ENCODE data around the gene TMEM106A. TPM values are rescaled to one million over a fixed set of nuclear protein-coding genes. Genes with fewer than 3 reads are reported as not detected.
A peak's percentile ranks its signal among the peaks of the same experiment; 100 is the strongest.
"Not testable (repeated sequence)": the region's sequence is repeated elsewhere in the genome, so short reads cannot be mapped to it uniquely, and the experiment has no call there.

The TMEM106A gene
- total RNA-seq, 1 experiment from 2014 or later: 1.7 TPM

GRCh38 chr17:43200127-43200526 lies 11.5 kb upstream of the TMEM106A start:
- Histone ChIP-seq H3K4me3 (ENCODE audit: insufficient read depth, low read depth, low read length) (no peak overlapping the region), H3K36me3 (replicated peaks; ENCODE audit: control insufficient read depth, insufficient read depth, low read length) (peaks cover 24% of the 10 kb centered on the region), H3K27me3 (ENCODE audit: control insufficient read depth, insufficient read depth, low read length) (no peaks in the 10 kb centered on the region)
- peak; percentile 44 for DNase-seq

GRCh38 chr17:43203013-43203412 lies 8.7 kb upstream of the TMEM106A start:
- H3K27me3 ChIP-seq (ENCODE audit: control insufficient read depth, insufficient read depth, low read length); H3K4me3 ChIP-seq (ENCODE audit: insufficient read depth, low read depth, low read length); DNase-seq: not testable (repeated sequence)
- peaks cover 17% of the 10 kb centered on the region for H3K36me3 ChIP-seq (replicated peaks; ENCODE audit: control insufficient read depth, insufficient read depth, low read length)

- DNase-seq: no peak
- no peak overlapping the region for H3K4me3 ChIP-seq (ENCODE audit: insufficient read depth, low read depth, low read length)
- H3K27me3 ChIP-seq (ENCODE audit: control insufficient read depth, insufficient read depth, low read length): no peaks in the 10 kb centered on the region
Observed at GRCh38 chr17:43210576-43210975, 1.1 kb upstream of the TMEM106A start.

GRCh38 chr17:43211123-43211479 lies 574 bp upstream of the TMEM106A start:
- no peaks in the 10 kb centered on the region for H3K36me3 ChIP-seq (replicated peaks; ENCODE audit: control insufficient read depth, insufficient read depth, low read length)
- H3K27me3 ChIP-seq (ENCODE audit: control insufficient read depth, insufficient read depth, low read length): no peaks in the 10 kb centered on the region
- DNase-seq: no peak
- peak overlapping the region; percentile 61 for H3K4me3 ChIP-seq (ENCODE audit: insufficient read depth, low read depth, low read length)

More at GRCh38 chr17:43210576-43210975, 1.1 kb upstream of the TMEM106A start:
- no peaks in the 10 kb centered on the region for H3K36me3 ChIP-seq (replicated peaks; ENCODE audit: control insufficient read depth, insufficient read depth, low read length)

- no peak for DNase-seq
- Histone ChIP-seq H3K4me3 (ENCODE audit: insufficient read depth, low read depth, low read length) (no peak overlapping the region; the same call in 1 of the 2 replicates), H3K36me3 (replicated peaks; ENCODE audit: control insufficient read depth, insufficient read depth, low read length) (peaks cover 1% of the 10 kb centered on the region; the same call in 1 of the 2 replicates), H3K27me3 (ENCODE audit: control insufficient read depth, insufficient read depth, low read length) (no peaks in the 10 kb centered on the region)
Observed at GRCh38 chr17:43212641-43213490, 1.2 kb downstream of the TMEM106A start.

GRCh38 chr17:43213545-43213944 lies 1.9 kb downstream of the TMEM106A start:
- DNase-seq: no peak
- Histone ChIP-seq H3K27me3 (ENCODE audit: control insufficient read depth, insufficient read depth, low read length) (no peaks in the 10 kb centered on the region), H3K4me3 (ENCODE audit: insufficient read depth, low read depth, low read length) (no peak overlapping the region), H3K36me3 (replicated peaks; ENCODE audit: control insufficient read depth, insufficient read depth, low read length) (peaks cover 1% of the 10 kb centered on the region; the same call in 1 of the 2 replicates)

- Histone ChIP-seq H3K4me3 (ENCODE audit: insufficient read depth, low read depth, low read length) (no peak overlapping the region), H3K36me3 (replicated peaks; ENCODE audit: control insufficient read depth, insufficient read depth, low read length) (peaks cover 1% of the 10 kb centered on the region; the same call in 1 of the 2 replicates), H3K27me3 (ENCODE audit: control insufficient read depth, insufficient read depth, low read length) (no peaks in the 10 kb centered on the region)
- no peak for DNase-seq
Observed at GRCh38 chr17:43215341-43215740, 3.7 kb downstream of the TMEM106A start.

- H3K27me3 ChIP-seq (ENCODE audit: control insufficient read depth, insufficient read depth, low read length): no peaks in the 10 kb centered on the region
- H3K36me3 ChIP-seq (replicated peaks; ENCODE audit: control insufficient read depth, insufficient read depth, low read length): peaks cover 1% of the 10 kb centered on the region; the same call in 1 of the 2 replicates
- DNase-seq: no peak
- no peak overlapping the region for H3K4me3 ChIP-seq (ENCODE audit: insufficient read depth, low read depth, low read length)
Observed at GRCh38 chr17:43216369-43216761, 4.7 kb downstream of the TMEM106A start.

GRCh38 chr17:43216762-43217613 lies 5.3 kb downstream of the TMEM106A start:
- H3K27me3 ChIP-seq (ENCODE audit: control insufficient read depth, insufficient read depth, low read length): no peaks in the 10 kb centered on the region
- H3K4me3 ChIP-seq (ENCODE audit: insufficient read depth, low read depth, low read length): no peak overlapping the region
- H3K36me3 ChIP-seq (replicated peaks; ENCODE audit: control insufficient read depth, insufficient read depth, low read length): peaks cover 1% of the 10 kb centered on the region; the same call in 1 of the 2 replicates
- DNase-seq: no peak

GRCh38 chr17:43217614-43218087 lies 6.0 kb downstream of the TMEM106A start:
- Histone ChIP-seq H3K27me3 (ENCODE audit: control insufficient read depth, insufficient read depth, low read length) (no peaks in the 10 kb centered on the region), H3K4me3 (ENCODE audit: insufficient read depth, low read depth, low read length) (no peak overlapping the region), H3K36me3 (replicated peaks; ENCODE audit: control insufficient read depth, insufficient read depth, low read length) (peaks cover 1% of the 10 kb centered on the region; the same call in 1 of the 2 replicates)
- DNase-seq: no peak

GRCh38 chr17:43219001-43219400 lies 7.3 kb downstream of the TMEM106A start:
- Histone ChIP-seq H3K36me3 (replicated peaks; ENCODE audit: control insufficient read depth, insufficient read depth, low read length) (peaks cover 1% of the 10 kb centered on the region; the same call in 1 of the 2 replicates), H3K27me3 (ENCODE audit: control insufficient read depth, insufficient read depth, low read length) (no peaks in the 10 kb centered on the region), H3K4me3 (ENCODE audit: insufficient read depth, low read depth, low read length) (no peak overlapping the region)
- DNase-seq: no peak

- H3K4me3 ChIP-seq (ENCODE audit: insufficient read depth, low read depth, low read length): no peak overlapping the region
- H3K27me3 ChIP-seq (ENCODE audit: control insufficient read depth, insufficient read depth, low read length): no peaks in the 10 kb centered on the region
- peaks cover 1% of the 10 kb centered on the region; the same call in 1 of the 2 replicates for H3K36me3 ChIP-seq (replicated peaks; ENCODE audit: control insufficient read depth, insufficient read depth, low read length)
- no peak for DNase-seq
Observed at GRCh38 chr17:43219746-43220380, 8.2 kb downstream of the TMEM106A start.

GRCh38 chr17:43220511-43221125 lies 8.9 kb downstream of the TMEM106A start:
- no peak for DNase-seq
- no peak overlapping the region for H3K4me3 ChIP-seq (ENCODE audit: insufficient read depth, low read depth, low read length)
- H3K27me3 ChIP-seq (ENCODE audit: control insufficient read depth, insufficient read depth, low read length): no peaks in the 10 kb centered on the region
- peaks cover 1% of the 10 kb centered on the region; the same call in 1 of the 2 replicates for H3K36me3 ChIP-seq (replicated peaks; ENCODE audit: control insufficient read depth, insufficient read depth, low read length)
